HG02642 (cell line): ENCODE data around the gene RNU6-9.
"Not testable (repeated sequence)": the region's sequence is repeated elsewhere in the genome, so short reads cannot be mapped to it uniquely, and the experiment has no call there.

Experiments
- ATAC-seq: cut with Tn5 transposase; IDR thresholded peaks from one replicate; pipeline ENCODE4 v1.9.1; 2021; ENCODE audit warnings: mild to moderate bottlenecking; ENCODE audit not compliant: unreplicated experiment, poor library complexity

Gene RNU6-9

GRCh38 chr19:876780-877314, 16.4 kb upstream of the RNU6-9 start:
- ATAC-seq, result no peak

GRCh38 chr19:877992-878660, 15.2 kb upstream of the RNU6-9 start:
- not testable (repeated sequence) for ATAC-seq

GRCh38 chr19:878751-879561, 14.3 kb upstream of the RNU6-9 start:
- ATAC-seq, result not testable (repeated sequence)

- no peak for ATAC-seq
Measured at GRCh38 chr19:879711-880438, 13.4 kb upstream of the RNU6-9 start.

DNA sequence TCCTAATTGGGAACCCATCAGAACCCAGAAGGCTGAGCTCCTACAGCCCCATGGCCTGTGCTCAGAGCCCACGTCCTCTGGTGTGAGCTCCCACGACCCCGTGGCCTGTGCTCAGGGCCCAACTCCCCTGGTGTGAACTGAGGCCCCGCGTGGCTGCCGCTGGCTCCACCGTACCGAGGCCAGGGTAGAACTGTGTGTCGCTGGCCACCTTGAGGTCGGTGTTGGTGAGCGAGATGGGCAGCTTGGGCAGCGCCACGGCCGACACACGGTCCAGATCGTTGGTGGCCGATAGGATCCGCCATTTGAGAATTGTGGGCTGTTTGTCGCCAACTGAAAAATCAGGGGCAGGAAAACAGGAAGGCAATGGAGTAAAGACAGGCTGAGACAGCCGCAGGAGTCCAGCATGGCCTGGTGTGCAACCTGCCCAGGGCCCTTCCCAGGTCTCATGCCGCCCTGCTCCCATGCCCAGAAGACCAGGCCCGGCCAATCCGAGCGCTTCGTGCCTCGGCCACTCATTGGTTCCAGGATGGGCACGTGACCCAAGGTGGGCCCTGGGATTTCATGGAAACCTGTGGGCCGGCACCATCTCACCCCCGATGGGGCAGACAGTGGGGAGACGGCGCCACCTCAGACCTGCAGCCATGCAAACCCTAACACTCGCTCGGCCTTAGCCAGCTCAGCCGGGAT, 11.8 kb upstream of the RNU6-9 start:
- no peak for ATAC-seq

GRCh38 chr19:882871-883497, 10.3 kb upstream of the RNU6-9 start:
- ATAC-seq, result no peak

GRCh38 chr19:883661-884211, 9.5 kb upstream of the RNU6-9 start:
- no peak for ATAC-seq

DNA sequence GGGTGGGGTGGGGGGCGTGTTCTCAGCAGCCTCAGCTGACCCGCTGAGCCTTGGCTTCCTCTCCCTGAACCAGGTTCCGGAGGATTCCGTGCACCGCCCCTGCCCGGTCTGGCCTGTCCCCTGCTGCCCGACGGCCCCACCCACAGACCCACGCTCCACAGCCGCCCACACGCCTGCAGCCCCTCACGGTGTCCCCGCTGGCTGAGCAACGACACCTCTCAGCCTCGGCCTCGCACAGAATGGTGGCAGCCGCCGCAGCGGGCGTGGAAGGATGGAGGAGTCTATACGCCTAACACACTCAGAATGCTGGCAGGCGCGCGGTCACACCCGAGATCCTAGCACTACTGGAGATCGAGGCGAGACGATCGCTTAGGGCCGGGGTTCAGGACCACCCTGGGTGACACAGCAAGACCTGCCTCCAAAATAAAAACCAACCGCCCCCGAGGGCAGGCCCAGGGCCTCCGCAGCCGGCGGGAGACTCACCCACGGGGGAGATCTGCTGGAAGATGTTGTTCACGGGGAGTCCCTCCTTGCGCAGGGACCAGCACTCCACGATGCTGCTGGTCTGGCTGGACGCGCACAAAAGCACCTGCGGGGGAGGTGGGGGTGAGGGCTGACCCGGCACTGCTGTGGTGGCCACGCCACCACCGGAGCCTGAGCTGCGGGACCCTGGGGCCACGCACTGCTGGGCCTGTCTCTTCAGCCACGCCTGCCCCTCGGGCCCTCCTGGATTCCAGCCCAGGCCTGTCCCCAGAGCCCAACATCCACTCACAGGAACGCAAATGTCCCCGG, 8.7 kb upstream of the RNU6-9 start:
- ATAC-seq, result no peak

DNA sequence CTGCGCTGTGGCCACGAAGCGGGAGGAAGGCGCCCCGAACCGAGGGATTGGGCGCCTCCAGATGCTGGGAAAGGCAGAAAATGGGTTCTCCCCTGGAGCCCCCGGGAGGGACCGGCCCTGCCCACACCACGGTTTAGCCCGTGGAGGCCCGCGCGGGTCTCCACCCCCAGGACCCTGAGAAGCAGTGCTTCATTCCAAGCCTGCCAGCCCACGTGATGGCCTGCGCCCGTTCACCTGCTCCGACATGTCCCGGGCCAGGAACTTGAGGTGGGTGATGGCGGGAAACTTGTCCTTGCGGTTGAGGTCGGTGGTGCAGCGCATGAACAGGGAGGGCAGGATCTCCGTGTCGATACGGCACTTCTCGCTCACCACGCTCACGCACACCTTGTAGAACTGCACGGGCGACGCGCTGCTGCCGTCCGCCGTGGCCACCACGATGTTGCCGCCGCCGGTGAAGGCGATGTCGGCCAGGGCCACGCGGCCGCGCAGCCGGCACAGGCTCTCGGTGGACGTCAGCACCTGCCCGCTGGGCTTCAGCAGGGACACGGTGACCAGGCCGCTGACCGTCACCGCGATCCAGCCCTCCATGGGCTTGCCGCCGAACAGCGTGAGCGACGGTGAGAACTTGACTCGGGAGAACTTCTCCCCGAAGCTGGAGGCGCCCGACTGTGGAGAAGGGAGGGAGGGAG, 7.6 kb upstream of the RNU6-9 start:
- ATAC-seq, result no peak

DNA sequence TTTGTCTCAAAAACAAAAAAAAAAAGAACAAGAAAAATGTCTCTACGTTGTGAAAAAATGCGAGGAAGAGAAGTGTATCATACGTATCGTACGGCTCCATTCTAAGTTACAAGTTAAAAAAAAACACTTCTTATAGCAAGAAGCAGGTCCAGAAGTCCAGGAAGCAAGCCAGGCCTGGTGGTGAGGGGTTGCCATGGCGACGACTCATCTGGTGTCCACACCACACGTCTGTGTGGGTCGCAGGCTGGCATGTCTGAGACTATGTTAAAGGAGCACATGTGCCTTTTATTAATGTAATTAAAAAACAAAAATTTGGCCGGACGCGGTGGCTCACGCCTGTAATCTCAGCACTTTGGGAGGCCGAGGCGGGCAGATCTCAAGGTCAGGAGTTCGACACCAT, 6.2 kb upstream of the RNU6-9 start:
- no peak for ATAC-seq

DNA sequence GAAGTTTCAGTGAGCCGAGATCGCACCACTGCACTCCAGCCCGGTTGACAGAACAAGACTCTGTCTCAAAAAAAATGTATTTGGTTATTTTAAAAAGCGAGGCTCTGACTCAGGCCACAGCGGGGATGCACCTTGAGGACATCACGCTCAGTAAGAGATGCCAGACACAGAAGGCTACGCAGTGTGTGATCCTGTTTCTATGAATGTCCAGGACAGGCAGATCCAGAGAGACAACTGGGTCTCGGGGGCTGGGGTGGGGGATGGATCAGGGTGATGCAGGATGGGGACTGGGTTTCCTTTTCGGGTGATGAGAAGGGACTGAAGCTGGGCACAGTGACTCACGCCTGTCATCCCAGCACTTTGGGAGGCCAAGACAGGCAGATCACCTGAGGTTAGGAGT, 5.7 kb upstream of the RNU6-9 start:
- no peak for ATAC-seq

GRCh38 chr19:888581-889385, 4.5 kb upstream of the RNU6-9 start:
- no peak for ATAC-seq

DNA sequence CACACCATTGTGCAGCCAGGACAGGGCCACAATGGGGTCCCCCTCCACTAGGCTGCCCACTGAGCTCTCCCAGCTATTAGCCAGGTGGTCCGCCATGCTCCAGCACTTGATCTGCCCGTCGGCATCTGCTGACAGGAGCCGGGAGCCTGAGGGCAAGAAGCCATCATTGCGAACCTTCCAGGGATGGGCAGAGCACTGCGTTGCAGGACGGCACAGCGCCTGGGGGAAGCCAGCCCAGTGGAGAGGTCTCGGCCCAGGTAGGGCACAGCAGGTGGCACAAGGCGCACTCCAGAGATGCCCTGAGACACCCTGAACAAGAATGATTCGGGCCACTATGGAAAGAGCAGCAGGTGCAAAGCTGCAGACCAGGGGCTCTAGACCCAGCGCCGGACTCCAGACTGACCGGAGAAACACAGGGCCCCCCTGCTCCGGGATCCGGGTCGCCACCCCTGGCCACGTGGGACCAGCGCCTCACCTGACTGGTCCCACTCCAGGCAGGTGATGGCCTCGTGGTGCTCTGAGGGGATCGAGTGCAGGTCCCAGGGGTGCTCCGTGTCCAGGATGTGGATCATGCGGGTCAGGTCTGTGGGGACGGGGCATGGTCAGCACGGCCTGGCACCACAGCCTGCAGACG, 3.5 kb upstream of the RNU6-9 start:
- ATAC-seq, result no peak

GRCh38 chr19:890831-891230, 2.5 kb upstream of the RNU6-9 start:
- ATAC-seq, result no peak

GRCh38 chr19:891421-892200, 1.7 kb upstream of the RNU6-9 start:
- not testable (repeated sequence) for ATAC-seq

DNA sequence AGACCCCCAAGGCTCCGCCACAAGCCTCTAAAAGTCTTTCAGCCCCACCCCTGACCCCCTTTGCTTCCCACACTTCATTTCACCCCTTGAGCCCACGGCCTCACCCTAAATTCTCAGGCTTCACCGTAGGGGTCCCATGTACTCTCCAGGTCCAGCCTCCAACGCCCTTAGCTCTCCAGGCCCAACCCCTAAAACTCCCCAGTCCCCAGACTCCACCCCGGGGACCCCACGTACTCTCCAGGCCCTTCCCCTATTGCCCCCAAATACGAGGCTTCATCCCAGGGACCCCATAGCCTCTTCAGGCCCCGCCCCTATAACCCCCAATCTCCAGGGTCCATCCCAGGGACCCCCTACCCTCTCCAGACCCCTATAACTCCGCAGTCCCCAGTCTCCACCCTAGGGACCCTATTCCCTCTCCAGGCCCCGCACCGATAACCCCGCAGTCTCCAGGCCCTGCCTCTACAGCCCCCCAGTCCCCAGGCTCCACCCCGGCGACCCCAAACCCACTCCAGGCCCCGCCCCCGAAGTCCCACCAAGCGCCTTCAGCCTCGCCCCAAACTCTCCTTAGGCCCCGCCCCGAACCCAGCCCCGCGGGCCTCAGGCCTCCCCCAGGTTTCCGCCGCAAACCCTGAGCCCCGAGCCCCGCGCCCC, 916 bp upstream of the RNU6-9 start:
- ATAC-seq, result no peak
